Measurements from ENCODE around the gene RCVRN.

RCVRN gene

DNA sequence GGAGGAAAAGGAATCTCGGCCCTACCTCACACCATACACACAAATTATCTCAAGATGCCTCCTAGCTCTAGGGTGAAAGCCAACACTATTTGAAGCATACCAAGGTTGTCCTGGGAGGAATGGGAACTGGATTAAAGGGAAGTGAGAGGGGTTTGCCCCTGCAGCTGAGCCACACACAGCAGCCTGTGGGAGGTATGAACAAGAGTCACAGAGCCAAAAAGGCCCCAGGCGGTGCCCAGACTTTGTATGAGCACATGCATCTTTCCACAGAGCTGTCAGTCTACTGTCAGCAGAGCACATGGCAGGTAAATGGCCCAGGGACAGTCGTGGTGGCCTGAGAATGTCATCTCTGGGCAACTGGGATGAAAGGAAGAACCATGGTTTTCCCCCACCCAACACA lies 31.0 kb upstream of the RCVRN start:
- no peak overlapping the region for H3K4me3 ChIP-seq (ENCODE audit: low read length)
- H3K4me1 ChIP-seq (ENCODE audit: control insufficient read depth, low read depth, low read length) = no peaks in the 10 kb centered on the region
- H3K9ac ChIP-seq (ENCODE audit: low read length) = no peak overlapping the region
- H3K27ac ChIP-seq (ENCODE audit: low read length) = no peak overlapping the region
- H3K9me3 ChIP-seq (ENCODE audit: control insufficient read depth, low read depth, low read length) = no peaks in the 10 kb centered on the region
- H3K36me3 ChIP-seq (ENCODE audit: control insufficient read depth, low read depth, low read length) = no peaks in the 10 kb centered on the region
- H3K27me3 ChIP-seq (ENCODE audit: control insufficient read depth, insufficient read depth, low read length) = no peaks in the 10 kb centered on the region

DNA sequence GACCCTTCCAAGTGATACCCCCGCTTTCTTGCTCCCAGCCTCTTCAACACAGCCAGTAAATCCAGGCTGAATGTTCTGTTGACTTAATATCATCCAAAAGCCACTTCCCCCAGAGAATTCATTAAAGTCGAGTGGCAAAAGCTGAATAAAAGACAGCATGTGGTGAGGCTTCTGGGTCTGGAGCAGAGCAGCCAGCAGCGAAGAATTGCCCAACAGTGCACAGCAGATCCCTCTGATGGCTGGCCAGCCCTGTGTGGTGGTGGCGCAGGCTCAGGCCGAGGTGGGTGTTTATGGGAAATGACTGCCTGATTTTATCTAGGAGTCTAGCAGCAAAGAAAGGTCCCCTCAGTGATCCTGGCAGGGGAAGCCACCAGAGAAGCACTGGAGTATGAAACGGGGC lies 30.3 kb upstream of the RCVRN start:
- H3K9me3 ChIP-seq (ENCODE audit: control insufficient read depth, low read depth, low read length) = no peaks in the 10 kb centered on the region
- no peak overlapping the region for H3K4me3 ChIP-seq (ENCODE audit: low read length)
- H3K9ac ChIP-seq (ENCODE audit: low read length) = no peak overlapping the region
- no peaks in the 10 kb centered on the region for H3K36me3 ChIP-seq (ENCODE audit: control insufficient read depth, low read depth, low read length)
- H3K27ac ChIP-seq (ENCODE audit: low read length) = no peak overlapping the region
- H3K27me3 ChIP-seq (ENCODE audit: control insufficient read depth, insufficient read depth, low read length) = no peaks in the 10 kb centered on the region
- H3K4me1 ChIP-seq (ENCODE audit: control insufficient read depth, low read depth, low read length) = no peaks in the 10 kb centered on the region

DNA sequence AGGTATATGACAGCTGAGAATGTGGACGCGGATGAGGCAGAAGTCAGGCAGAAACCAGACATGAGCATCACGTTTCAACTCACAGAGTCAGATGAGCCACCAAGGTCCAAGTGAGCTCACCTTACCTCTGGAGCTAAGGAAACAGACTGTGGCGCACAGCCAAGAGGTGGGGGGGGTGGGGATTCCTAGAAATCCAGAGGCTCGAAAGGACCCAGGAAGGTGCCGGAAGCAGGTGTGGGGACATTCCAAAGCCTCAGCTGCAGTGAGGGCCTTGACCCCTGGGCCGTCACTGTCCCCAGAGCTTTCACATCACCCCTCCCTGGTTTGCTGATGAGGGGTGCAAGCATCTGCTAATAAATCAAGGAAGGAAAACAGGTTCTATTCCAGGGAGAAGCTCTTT lies 29.3 kb upstream of the RCVRN start:
- H3K27me3 ChIP-seq (ENCODE audit: control insufficient read depth, insufficient read depth, low read length) = no peaks in the 10 kb centered on the region
- H3K4me1 ChIP-seq (ENCODE audit: control insufficient read depth, low read depth, low read length) = no peaks in the 10 kb centered on the region
- H3K4me3 ChIP-seq (ENCODE audit: low read length) = no peak overlapping the region
- H3K36me3 ChIP-seq (ENCODE audit: control insufficient read depth, low read depth, low read length) = no peaks in the 10 kb centered on the region
- H3K27ac ChIP-seq (ENCODE audit: low read length) = no peak overlapping the region
- H3K9me3 ChIP-seq (ENCODE audit: control insufficient read depth, low read depth, low read length) = no peaks in the 10 kb centered on the region
- H3K9ac ChIP-seq (ENCODE audit: low read length) = no peak overlapping the region

DNA sequence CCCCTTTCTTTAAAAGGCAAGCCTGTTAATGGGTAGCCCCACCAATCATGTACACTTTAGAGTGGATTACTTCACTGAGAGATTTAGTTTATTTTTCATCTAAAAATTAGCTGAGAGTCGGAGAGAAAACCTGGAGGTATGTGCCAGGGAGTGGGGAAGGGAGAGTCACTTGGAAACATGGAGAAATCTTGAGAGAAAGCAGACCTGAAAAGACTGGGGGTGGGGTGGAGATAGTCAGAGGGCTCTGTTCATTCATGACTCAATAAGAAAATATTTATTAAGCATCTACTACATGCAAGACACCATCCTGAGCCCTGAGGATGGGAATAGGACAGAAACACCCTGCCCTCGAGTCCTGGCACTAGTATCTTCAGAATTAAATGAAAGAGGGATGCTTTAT lies 27.4 kb upstream of the RCVRN start:
- H3K9ac ChIP-seq (ENCODE audit: low read length) = no peak overlapping the region
- no peaks in the 10 kb centered on the region for H3K4me1 ChIP-seq (ENCODE audit: control insufficient read depth, low read depth, low read length)
- H3K9me3 ChIP-seq (ENCODE audit: control insufficient read depth, low read depth, low read length) = no peaks in the 10 kb centered on the region
- H3K36me3 ChIP-seq (ENCODE audit: control insufficient read depth, low read depth, low read length) = no peaks in the 10 kb centered on the region
- H3K4me3 ChIP-seq (ENCODE audit: low read length) = no peak overlapping the region
- no peaks in the 10 kb centered on the region for H3K27me3 ChIP-seq (ENCODE audit: control insufficient read depth, insufficient read depth, low read length)
- H3K27ac ChIP-seq (ENCODE audit: low read length) = no peak overlapping the region

DNA sequence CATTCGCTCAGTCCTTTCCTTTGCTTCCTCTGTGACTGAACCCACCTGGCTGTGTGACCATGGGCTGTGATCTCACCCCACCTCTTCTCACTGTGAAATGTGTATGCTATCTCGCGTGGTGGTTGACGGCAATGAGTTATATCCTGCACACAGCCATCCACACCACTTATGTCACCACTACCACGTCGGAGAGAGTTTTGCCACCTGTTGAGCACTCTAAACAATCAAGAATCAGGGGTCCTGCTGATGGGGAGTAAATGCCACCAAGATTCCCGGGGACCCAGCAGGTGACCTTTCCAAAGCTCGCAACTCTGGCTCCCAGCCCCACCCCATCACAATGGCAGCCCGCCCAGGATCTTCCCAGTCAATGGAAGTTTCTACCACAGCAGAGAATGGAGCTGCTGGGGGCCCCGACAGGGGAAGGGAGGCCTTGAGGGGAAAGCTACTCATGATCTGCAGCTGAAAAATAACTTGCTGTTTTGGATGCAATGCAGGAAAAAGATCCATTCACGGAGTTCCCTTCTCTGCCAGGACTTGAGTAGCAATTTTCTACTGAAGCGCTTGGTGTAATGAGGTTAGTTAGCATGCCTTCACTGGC lies 26.2 kb upstream of the RCVRN start:
- H3K4me3 ChIP-seq (ENCODE audit: low read length) = no peak overlapping the region
- H3K27ac ChIP-seq (ENCODE audit: low read length) = no peak overlapping the region
- H3K27me3 ChIP-seq (ENCODE audit: control insufficient read depth, insufficient read depth, low read length) = no peaks in the 10 kb centered on the region
- H3K9ac ChIP-seq (ENCODE audit: low read length) = no peak overlapping the region
- no peaks in the 10 kb centered on the region for H3K9me3 ChIP-seq (ENCODE audit: control insufficient read depth, low read depth, low read length)
- H3K36me3 ChIP-seq (ENCODE audit: control insufficient read depth, low read depth, low read length) = no peaks in the 10 kb centered on the region
- H3K4me1 ChIP-seq (ENCODE audit: control insufficient read depth, low read depth, low read length) = no peaks in the 10 kb centered on the region

DNA sequence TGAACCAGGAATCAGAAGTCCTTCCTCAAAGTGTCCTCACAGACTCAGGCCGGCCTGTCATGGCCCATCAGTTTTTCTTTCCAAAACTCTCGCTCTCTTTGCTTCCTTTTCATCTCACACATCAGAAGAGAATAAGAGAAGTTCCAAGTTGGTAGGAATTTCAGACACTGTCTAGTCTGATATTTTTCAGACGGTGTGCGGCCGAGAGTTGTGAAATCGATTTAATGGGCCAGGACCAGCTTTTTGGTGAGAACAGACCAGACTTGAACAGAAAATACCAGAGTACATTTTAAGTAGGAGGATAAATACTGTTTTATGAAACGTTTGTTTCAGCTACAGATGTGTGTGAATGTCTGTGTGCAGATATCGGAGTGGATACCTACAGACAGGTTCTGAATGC lies 24.8 kb upstream of the RCVRN start:
- Histone ChIP-seq H3K27ac (ENCODE audit: low read length) (no peak overlapping the region), H3K4me3 (ENCODE audit: low read length) (no peak overlapping the region), H3K27me3 (ENCODE audit: control insufficient read depth, insufficient read depth, low read length) (no peaks in the 10 kb centered on the region), H3K36me3 (ENCODE audit: control insufficient read depth, low read depth, low read length) (no peaks in the 10 kb centered on the region), H3K9ac (ENCODE audit: low read length) (no peak overlapping the region), H3K4me1 (ENCODE audit: control insufficient read depth, low read depth, low read length) (no peaks in the 10 kb centered on the region), H3K9me3 (ENCODE audit: control insufficient read depth, low read depth, low read length) (no peaks in the 10 kb centered on the region)

DNA sequence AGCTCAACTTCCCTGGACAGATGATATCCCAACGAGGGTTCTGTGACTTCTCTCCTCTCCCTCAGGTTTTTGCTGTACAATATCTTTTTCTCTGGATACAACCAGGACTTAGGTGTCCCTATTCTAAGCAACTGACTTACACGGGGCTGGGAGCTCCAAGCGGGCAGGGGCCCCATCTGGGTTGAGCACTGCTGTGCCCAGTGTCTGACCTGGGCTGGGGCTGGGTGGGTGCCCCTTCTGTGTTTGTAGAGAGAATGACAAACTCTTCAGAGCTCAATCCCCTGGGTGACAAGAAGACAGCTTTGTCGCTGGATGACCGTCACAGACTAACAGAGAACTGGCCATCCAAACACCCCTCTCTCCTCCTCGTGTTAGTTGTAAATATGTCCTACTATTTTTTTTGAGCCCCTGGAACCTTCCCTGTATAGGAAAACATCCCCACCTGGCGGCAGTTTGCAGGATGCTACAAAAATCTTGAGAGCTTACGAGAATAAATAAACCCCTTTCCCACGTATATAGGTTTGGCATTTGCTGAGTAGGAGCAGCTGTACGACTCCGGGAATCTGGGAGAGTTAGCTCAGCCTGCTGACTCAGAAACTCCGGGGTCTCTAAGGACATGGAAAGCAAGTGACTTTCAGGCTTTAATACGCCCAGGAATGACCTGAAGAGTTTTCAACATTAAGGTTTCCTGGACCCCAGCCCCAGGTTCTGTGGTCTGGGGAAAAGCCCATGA lies 23.7 kb upstream of the RCVRN start:
- Histone ChIP-seq H3K4me3 (ENCODE audit: low read length) (no peak overlapping the region), H3K27ac (ENCODE audit: low read length) (no peak overlapping the region)

DNA sequence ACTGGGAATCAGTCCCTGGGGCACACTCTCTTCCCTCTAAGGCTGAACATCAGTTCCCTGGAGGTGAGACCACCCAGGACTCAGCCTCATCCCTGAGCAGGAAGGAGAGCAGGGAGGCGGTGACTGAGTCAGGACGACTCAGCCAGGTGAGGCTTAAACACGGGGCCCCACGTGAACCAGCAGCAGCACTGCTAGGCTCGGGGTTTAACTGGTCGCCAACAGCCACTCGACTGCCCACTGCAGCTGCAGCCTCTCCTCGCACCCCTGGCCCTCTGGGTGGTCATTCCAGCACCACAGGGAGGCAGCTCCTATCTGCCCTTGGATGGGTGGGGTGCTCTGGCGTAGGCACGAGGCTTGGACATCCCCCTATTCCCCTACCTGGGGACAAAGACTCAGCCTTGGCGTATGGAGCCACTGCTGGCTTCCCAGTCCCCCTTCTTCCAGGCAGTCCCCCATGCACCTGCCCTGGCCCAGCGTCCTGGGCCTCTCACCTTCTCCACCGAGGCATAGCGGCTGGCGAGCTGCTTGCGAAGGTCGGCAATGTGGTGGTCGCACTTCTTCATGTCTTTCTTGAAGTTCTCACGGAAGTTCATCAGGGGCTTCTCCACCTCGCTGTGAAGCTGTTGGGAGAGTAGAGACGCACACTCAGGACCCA lies 21.2 kb upstream of the RCVRN start:
- Histone ChIP-seq H3K4me1 (ENCODE audit: control insufficient read depth, low read depth, low read length) (no peaks in the 10 kb centered on the region), H3K4me3 (ENCODE audit: low read length) (no peak overlapping the region), H3K27ac (ENCODE audit: low read length) (no peak overlapping the region), H3K27me3 (ENCODE audit: control insufficient read depth, insufficient read depth, low read length) (no peaks in the 10 kb centered on the region), H3K9me3 (ENCODE audit: control insufficient read depth, low read depth, low read length) (no peaks in the 10 kb centered on the region), H3K36me3 (ENCODE audit: control insufficient read depth, low read depth, low read length) (no peaks in the 10 kb centered on the region), H3K9ac (ENCODE audit: low read length) (no peak overlapping the region)

More for the DNA sequence above, 23.7 kb upstream of the RCVRN start:
- H3K9ac ChIP-seq (ENCODE audit: low read length) = no peak overlapping the region
- no peaks in the 10 kb centered on the region for H3K27me3 ChIP-seq (ENCODE audit: control insufficient read depth, insufficient read depth, low read length)
- H3K9me3 ChIP-seq (ENCODE audit: control insufficient read depth, low read depth, low read length) = no peaks in the 10 kb centered on the region
- no peaks in the 10 kb centered on the region for H3K36me3 ChIP-seq (ENCODE audit: control insufficient read depth, low read depth, low read length)
- H3K4me1 ChIP-seq (ENCODE audit: control insufficient read depth, low read depth, low read length) = no peaks in the 10 kb centered on the region

DNA sequence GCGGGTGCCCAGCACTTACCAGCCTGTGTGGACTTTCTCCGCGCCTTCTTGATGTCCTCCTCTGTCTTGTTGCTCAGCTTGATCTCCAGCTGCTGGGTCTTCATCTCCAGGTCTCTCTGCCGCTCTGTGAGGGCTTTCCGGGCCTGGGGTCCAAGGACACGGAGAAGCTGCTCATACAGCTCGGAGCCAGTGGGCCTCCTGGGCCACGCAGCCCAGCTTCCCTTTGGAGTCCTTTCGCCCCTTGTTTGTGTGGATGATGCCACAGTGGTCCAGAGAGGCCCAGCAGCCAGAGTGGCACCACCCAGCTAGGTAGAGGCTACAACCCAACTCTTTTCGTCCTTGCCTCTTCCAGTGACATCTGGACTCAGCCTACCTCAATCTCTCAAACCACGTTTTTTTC lies 20.4 kb upstream of the RCVRN start:
- H3K27ac ChIP-seq (ENCODE audit: low read length) = no peak overlapping the region

DNA sequence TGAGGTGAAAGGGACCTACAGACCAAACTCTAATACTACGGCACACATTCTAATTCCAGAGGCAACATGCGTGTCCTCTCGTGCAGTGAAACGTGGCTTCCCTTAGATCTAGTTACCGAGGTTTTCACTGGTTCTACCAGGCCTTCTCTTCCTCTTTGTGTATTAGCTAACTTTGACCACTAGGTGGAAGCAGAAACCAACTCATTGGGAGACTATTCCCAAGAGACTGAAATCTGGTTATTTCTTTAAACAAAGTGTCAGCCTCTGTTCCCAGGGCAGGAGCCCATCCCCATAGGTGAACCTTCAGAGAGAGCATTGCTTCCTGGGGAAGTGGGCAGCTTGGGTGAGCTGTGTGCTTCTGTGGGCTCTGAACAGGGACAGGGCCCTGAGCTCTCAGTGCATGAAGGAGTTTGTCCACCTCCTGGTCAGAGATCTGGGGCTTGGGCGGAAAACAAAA lies 19.7 kb upstream of the RCVRN start:
- Histone ChIP-seq H3K9ac (ENCODE audit: low read length) (no peak overlapping the region), H3K4me3 (ENCODE audit: low read length) (no peak overlapping the region), H3K27ac (ENCODE audit: low read length) (no peak overlapping the region), H3K9me3 (ENCODE audit: control insufficient read depth, low read depth, low read length) (no peaks in the 10 kb centered on the region), H3K4me1 (ENCODE audit: control insufficient read depth, low read depth, low read length) (no peaks in the 10 kb centered on the region), H3K27me3 (ENCODE audit: control insufficient read depth, insufficient read depth, low read length) (no peaks in the 10 kb centered on the region), H3K36me3 (ENCODE audit: control insufficient read depth, low read depth, low read length) (no peaks in the 10 kb centered on the region)

More for the DNA sequence above, 20.4 kb upstream of the RCVRN start:
- Histone ChIP-seq H3K9me3 (ENCODE audit: control insufficient read depth, low read depth, low read length) (no peaks in the 10 kb centered on the region), H3K4me1 (ENCODE audit: control insufficient read depth, low read depth, low read length) (no peaks in the 10 kb centered on the region), H3K9ac (ENCODE audit: low read length) (no peak overlapping the region), H3K36me3 (ENCODE audit: control insufficient read depth, low read depth, low read length) (no peaks in the 10 kb centered on the region), H3K4me3 (ENCODE audit: low read length) (no peak overlapping the region), H3K27me3 (ENCODE audit: control insufficient read depth, insufficient read depth, low read length) (no peaks in the 10 kb centered on the region)

DNA sequence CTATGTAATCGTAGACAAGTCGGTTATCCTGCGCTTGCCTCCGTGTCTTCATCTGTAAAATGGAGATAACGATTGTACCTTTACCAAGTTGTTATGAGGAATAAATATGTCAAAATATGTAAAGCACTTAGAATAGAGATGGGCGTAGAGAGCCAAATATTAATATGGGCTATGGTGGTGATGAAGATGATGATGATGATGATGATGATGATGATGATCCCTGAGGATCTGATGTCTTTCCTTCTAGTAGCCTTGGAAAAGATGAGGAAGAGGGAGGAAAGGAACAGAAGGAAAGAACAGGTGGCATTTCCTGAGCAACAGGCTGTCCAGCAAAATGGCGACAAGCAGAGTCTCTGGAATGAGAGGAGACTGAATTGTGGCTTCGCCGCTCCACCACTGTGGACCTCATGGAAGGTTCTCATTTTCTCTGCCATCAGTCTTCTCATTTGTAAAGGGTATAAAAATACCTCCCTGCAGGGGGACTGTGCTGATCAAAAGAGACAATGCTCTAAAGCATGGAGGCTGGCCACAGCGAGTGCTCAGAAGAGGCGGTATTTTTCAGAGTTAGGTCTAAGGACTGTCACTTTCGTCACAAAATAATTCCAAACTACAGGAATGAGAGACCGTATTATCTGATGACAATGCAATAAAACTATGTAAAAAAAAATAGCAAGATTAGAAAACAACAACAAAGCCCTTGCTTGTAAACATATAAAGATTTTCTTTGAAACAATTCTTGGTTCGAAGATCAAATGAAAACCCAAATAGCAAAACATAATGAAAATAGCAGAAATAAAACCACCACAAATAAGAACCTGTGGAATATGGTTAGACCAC lies 17.2 kb upstream of the RCVRN start:
- no peak overlapping the region for H3K27ac ChIP-seq (ENCODE audit: low read length)
- H3K4me3 ChIP-seq (ENCODE audit: low read length) = no peak overlapping the region
- H3K9ac ChIP-seq (ENCODE audit: low read length) = no peak overlapping the region
- no peaks in the 10 kb centered on the region for H3K9me3 ChIP-seq (ENCODE audit: control insufficient read depth, low read depth, low read length)
- no peaks in the 10 kb centered on the region for H3K27me3 ChIP-seq (ENCODE audit: control insufficient read depth, insufficient read depth, low read length)
- H3K4me1 ChIP-seq (ENCODE audit: control insufficient read depth, low read depth, low read length) = no peaks in the 10 kb centered on the region
- no peaks in the 10 kb centered on the region for H3K36me3 ChIP-seq (ENCODE audit: control insufficient read depth, low read depth, low read length)
